Chondrocyte (in vitro differentiated cells): ENCODE measurements around the gene CCDC148. TPM values are rescaled to one million over a fixed set of nuclear protein-coding genes. Genes with fewer than 3 reads are reported as not detected.
"Not testable (repeated sequence)": the region's sequence is repeated elsewhere in the genome, so short reads cannot be mapped to it uniquely, and the experiment has no call there.

Source experiments
- DNase-seq: peaks from one replicate; pipeline ENCODE4 v3.0.0; 2021; ENCODE audit warnings: mixed read lengths, low spot score
- H3K27ac Mint-ChIP-seq: one replicate; pipeline ENCODE4 v1.8.0; 2021; ENCODE audit warnings: mild to moderate bottlenecking, moderate library complexity, mixed read lengths; ENCODE audit not compliant: unreplicated experiment
- H3K27me3 Mint-ChIP-seq: 2 replicates; pipeline ENCODE4 v1.8.0; 2021; ENCODE audit warnings: low read depth, mixed read lengths
- H3K36me3 Mint-ChIP-seq: 2 replicates; pipeline ENCODE4 v1.8.0; 2021; ENCODE audit warnings: low read depth, mixed read lengths
- H3K4me1 Mint-ChIP-seq: 2 replicates; pipeline ENCODE4 v1.8.0; 2021; ENCODE audit warnings: low read depth, mild to moderate bottlenecking, mixed read lengths
- H3K4me3 Mint-ChIP-seq: one replicate; pipeline ENCODE4 v1.8.0; 2021; ENCODE audit warnings: mild to moderate bottlenecking, moderate library complexity, mixed read lengths; ENCODE audit not compliant: unreplicated experiment
- H3K9me3 Mint-ChIP-seq: 2 replicates; pipeline ENCODE4 v1.8.0; 2021; ENCODE audit warnings: low read depth, mixed read lengths
- CTCF ChIP-seq: fragments of 200-600 bp; sonication (generic); IDR thresholded peaks from 2 replicates; pipeline ENCODE4 v1.5.0; 2021; ENCODE audit warnings: antibody characterized with exemption, mild to moderate bottlenecking, moderate library complexity
- total RNA-seq: library from RNA; stranded (reverse); gene quantifications from 3 replicates; pipeline ENCODE4 v1.2.1, GENCODE V29; 2021

Gene CCDC148
- total RNA-seq, 1 donor from 2014 or later: 0.52 TPM

GRCh38 chr2:158473719-158474392 lies 17.3 kb upstream of the CCDC148 start:
- H3K4me3 Mint-ChIP-seq: no peak overlapping the region
- H3K4me1 Mint-ChIP-seq: peaks cover 24% of the 10 kb centered on the region
- no peak overlapping the region for H3K27ac Mint-ChIP-seq
- TF ChIP-seq CTCF: peak; percentile 34
- no peak for DNase-seq
- H3K36me3 Mint-ChIP-seq: peaks cover 16% of the 10 kb centered on the region
- H3K27me3 Mint-ChIP-seq: no peaks in the 10 kb centered on the region
- H3K9me3 Mint-ChIP-seq: peaks cover 5% of the 10 kb centered on the region

- DNase-seq, H3K27ac Mint-ChIP-seq: not testable (repeated sequence)
Measured at GRCh38 chr2:158473300-158473699, 16.7 kb upstream of the CCDC148 start.

GRCh38 chr2:158472829-158473228 lies 16.3 kb upstream of the CCDC148 start:
- H3K9me3 Mint-ChIP-seq, H3K4me3 Mint-ChIP-seq, DNase-seq, H3K27me3 Mint-ChIP-seq, H3K27ac Mint-ChIP-seq: not testable (repeated sequence)
- peaks cover 16% of the 10 kb centered on the region for H3K36me3 Mint-ChIP-seq
- peaks cover 14% of the 10 kb centered on the region for H3K4me1 Mint-ChIP-seq

More at GRCh38 chr2:158473300-158473699, 16.7 kb upstream of the CCDC148 start:
- H3K9me3 Mint-ChIP-seq, H3K4me3 Mint-ChIP-seq, H3K27me3 Mint-ChIP-seq: not testable (repeated sequence)
- peaks cover 16% of the 10 kb centered on the region for H3K36me3 Mint-ChIP-seq
- peaks cover 19% of the 10 kb centered on the region for H3K4me1 Mint-ChIP-seq

DNA sequence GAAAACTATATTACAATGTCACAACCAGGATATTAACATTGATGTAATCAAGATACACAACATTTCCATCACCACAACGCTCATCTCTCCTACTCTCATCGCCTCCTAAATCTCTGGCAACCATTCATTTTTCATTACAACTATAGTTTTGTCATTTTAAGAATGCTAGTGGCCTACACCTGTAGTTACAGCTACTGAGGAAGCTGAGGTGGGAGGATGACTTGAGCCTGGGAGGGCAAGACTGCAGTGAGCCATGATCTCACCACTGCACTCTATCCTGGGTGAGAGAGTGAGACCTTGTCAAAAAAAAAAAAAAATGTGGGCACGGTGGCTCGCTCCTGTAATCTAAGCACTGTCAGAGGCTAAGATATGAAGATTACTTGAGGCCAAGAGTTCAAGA lies 10.7 kb upstream of the CCDC148 start:
- H3K9me3 Mint-ChIP-seq: no peaks in the 10 kb centered on the region
- H3K4me1 Mint-ChIP-seq: peaks cover 11% of the 10 kb centered on the region
- no peak for DNase-seq
- TF ChIP-seq CTCF: no peak
- H3K36me3 Mint-ChIP-seq: peaks cover 11% of the 10 kb centered on the region
- no peaks in the 10 kb centered on the region for H3K27me3 Mint-ChIP-seq
- no peak overlapping the region for H3K4me3 Mint-ChIP-seq
- no peak overlapping the region for H3K27ac Mint-ChIP-seq

GRCh38 chr2:158464426-158465281 lies 8.1 kb upstream of the CCDC148 start:
- TF ChIP-seq CTCF: peak; percentile 78
- Mint-ChIP-seq H3K4me1 (peaks cover 31% of the 10 kb centered on the region), H3K27me3 (no peaks in the 10 kb centered on the region), H3K4me3 (no peak overlapping the region), H3K27ac (no peak overlapping the region), H3K9me3 (no peaks in the 10 kb centered on the region), H3K36me3 (no peaks in the 10 kb centered on the region)
- DNase-seq: no peak

DNA sequence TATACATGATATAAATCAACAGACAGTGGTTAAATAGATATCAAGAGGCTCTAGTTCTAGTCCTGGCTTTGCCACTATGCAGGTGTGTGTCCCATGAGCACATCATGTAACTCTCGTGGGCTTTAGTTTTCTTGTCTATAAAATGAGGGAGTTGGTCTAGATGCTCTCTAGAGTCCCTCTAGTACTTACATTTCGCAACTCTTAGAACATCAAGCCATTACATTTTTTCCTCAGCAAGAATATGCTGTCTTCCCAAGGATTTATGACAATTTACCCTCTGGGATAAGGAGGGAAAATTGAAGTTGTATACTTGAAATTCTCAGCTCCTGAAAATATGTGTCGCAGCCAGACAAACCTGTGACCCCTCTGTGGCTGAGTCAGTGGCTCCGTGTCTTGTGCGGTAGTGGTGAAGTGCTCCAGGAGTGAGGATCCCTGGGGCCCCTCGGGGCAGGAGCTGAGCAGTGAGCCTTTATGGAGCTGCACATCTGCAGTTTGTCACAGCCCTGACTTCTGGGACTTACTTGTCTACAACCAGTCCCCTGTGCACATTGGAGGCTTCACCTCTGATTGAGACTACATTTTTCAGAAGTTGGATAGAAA lies 7.0 kb upstream of the CCDC148 start:
- no peaks in the 10 kb centered on the region for H3K36me3 Mint-ChIP-seq
- H3K4me1 Mint-ChIP-seq: peaks cover 42% of the 10 kb centered on the region
- no peak for TF ChIP-seq CTCF

More for the DNA sequence above, 7.0 kb upstream of the CCDC148 start:
- no peak overlapping the region for H3K4me3 Mint-ChIP-seq
- DNase-seq: no peak
- H3K27ac Mint-ChIP-seq: peak overlapping the region; percentile 36
- no peaks in the 10 kb centered on the region for H3K9me3 Mint-ChIP-seq
- H3K27me3 Mint-ChIP-seq: no peaks in the 10 kb centered on the region
